Measurements from ENCODE around the gene POLR3K.
"Not testable (repeated sequence)": the region's sequence is repeated elsewhere in the genome, so short reads cannot be mapped to it uniquely, and the experiment has no call there.

The POLR3K gene

GRCh38 chr16:42069-42457, 11.3 kb downstream of the POLR3K start:
- H3K4me1 Mint-ChIP-seq, result peaks cover 37% of the 10 kb centered on the region
- H3K4me3 Mint-ChIP-seq, result no peak overlapping the region
- DNase-seq (ENCODE audit: low spot score in 2 of 2), result no peak
- no peak for ATAC-seq (replicated peaks; ENCODE audit: extremely low read depth, poor library complexity, severe bottlenecking)
- peaks cover 38% of the 10 kb centered on the region for H3K36me3 Mint-ChIP-seq (ENCODE audit: insufficient read depth)
- no peaks in the 10 kb centered on the region for H3K27me3 Mint-ChIP-seq
- no peaks in the 10 kb centered on the region for H3K9me3 Mint-ChIP-seq
- peak overlapping the region; percentile 77 for H3K27ac Mint-ChIP-seq (ENCODE audit: low read depth)

DNA sequence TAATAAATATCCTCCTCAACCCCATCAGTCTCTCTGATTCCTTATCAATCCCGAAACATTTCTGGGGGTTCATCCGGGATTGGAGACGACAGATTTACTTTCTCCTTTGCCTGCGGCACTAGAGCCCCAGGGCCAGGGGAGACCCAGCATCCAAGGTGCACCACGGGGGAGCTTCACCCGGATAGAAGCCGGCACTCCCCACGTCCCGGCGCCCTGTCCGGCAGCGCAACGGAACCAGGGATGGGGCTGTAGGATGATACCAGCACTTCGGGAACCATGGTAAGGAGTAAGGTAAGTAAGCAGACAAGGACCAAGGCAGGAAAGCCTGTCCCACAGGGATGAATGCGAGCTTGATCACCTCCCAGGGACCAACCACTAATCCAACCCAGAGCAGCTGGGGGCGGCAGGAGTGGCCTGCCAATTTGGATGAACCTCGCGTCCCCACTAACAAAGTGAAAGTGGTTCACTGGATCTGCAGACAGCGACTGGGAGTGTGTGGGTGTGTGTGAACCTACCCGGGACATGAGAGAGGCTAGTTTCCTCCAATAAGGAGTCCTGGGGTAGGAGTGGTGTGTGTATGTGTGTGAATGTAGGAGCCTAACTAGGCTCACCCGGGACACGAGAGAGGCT, 11.9 kb downstream of the POLR3K start:
- Mint-ChIP-seq H3K27me3 (no peaks in the 10 kb centered on the region), H3K4me1 (peaks cover 37% of the 10 kb centered on the region), H3K27ac (ENCODE audit: low read depth) (peak overlapping the region; percentile 77), H3K4me3 (no peak overlapping the region), H3K36me3 (ENCODE audit: insufficient read depth) (peaks cover 35% of the 10 kb centered on the region), H3K9me3 (no peaks in the 10 kb centered on the region)
- ATAC-seq (replicated peaks; ENCODE audit: extremely low read depth, poor library complexity, severe bottlenecking), result no peak
- DNase-seq (ENCODE audit: low spot score in 2 of 2), result no peak

- Mint-ChIP-seq H3K4me3 (no peak overlapping the region), H3K4me1 (peaks cover 37% of the 10 kb centered on the region), H3K36me3 (ENCODE audit: insufficient read depth) (peaks cover 18% of the 10 kb centered on the region), H3K27me3 (no peaks in the 10 kb centered on the region), H3K27ac (ENCODE audit: low read depth) (peak overlapping the region; percentile 71), H3K9me3 (no peaks in the 10 kb centered on the region)
- peak in 1 of 2 donors; percentile 60 for DNase-seq (ENCODE audit: low spot score in 2 of 2)
- peak; percentile 99 for ATAC-seq (replicated peaks; ENCODE audit: extremely low read depth, poor library complexity, severe bottlenecking)
Measured at GRCh38 chr16:38941-39892, 14.2 kb downstream of the POLR3K start.

DNA sequence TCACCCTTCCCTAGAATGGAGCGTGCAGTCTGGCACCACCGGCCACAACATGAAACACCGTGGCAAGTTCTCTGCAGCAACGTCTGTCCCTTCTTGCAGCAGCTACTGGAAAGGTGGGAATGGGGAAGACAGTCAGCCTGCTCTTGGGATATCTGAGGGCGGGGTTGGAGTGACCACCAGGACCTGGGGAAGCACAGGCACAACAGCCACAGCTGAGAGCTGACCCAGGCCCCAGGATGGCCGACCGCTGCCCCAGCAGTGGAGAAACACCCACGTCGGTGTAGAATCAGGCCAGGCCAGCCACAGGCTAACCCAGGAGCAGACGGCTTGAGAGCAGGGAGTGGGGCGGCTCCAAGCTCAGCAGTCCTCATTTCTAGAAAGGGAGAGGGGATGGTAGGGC, 15.2 kb downstream of the POLR3K start:
- H3K9me3 Mint-ChIP-seq; H3K4me3 Mint-ChIP-seq; ATAC-seq (replicated peaks; ENCODE audit: extremely low read depth, poor library complexity, severe bottlenecking); DNase-seq (ENCODE audit: low spot score in 2 of 2); H3K27me3 Mint-ChIP-seq: not testable (repeated sequence)
- H3K36me3 Mint-ChIP-seq (ENCODE audit: insufficient read depth), result peaks cover 11% of the 10 kb centered on the region
- peaks cover 36% of the 10 kb centered on the region for H3K4me1 Mint-ChIP-seq
- H3K27ac Mint-ChIP-seq (ENCODE audit: low read depth), result peak overlapping the region; percentile 71

GRCh38 chr16:37511-37910, 15.9 kb downstream of the POLR3K start:
- ATAC-seq (replicated peaks; ENCODE audit: extremely low read depth, poor library complexity, severe bottlenecking) (no peak), DNase-seq (ENCODE audit: low spot score in 2 of 2) (no peak)
- Mint-ChIP-seq H3K27me3 (no peaks in the 10 kb centered on the region), H3K4me3 (no peak overlapping the region), H3K4me1 (peaks cover 29% of the 10 kb centered on the region), H3K36me3 (ENCODE audit: insufficient read depth) (peaks cover 9% of the 10 kb centered on the region), H3K27ac (ENCODE audit: low read depth) (peak overlapping the region; percentile 71), H3K9me3 (no peaks in the 10 kb centered on the region)

- H3K4me1 Mint-ChIP-seq, result peaks cover 19% of the 10 kb centered on the region
- H3K9me3 Mint-ChIP-seq, result no peaks in the 10 kb centered on the region
- H3K36me3 Mint-ChIP-seq (ENCODE audit: insufficient read depth), result peaks cover 6% of the 10 kb centered on the region
- no peak for ATAC-seq (replicated peaks; ENCODE audit: extremely low read depth, poor library complexity, severe bottlenecking)
- no peaks in the 10 kb centered on the region for H3K27me3 Mint-ChIP-seq
- H3K4me3 Mint-ChIP-seq, result no peak overlapping the region
- DNase-seq (ENCODE audit: low spot score in 2 of 2), result no peak
- H3K27ac Mint-ChIP-seq (ENCODE audit: low read depth), result peak overlapping the region; percentile 41
Measured at GRCh38 chr16:36336-36984, 16.9 kb downstream of the POLR3K start.

GRCh38 chr16:35678-36305, 17.6 kb downstream of the POLR3K start:
- H3K27ac Mint-ChIP-seq (ENCODE audit: low read depth), result peak overlapping the region; percentile 41
- H3K27me3 Mint-ChIP-seq, result no peaks in the 10 kb centered on the region
- H3K36me3 Mint-ChIP-seq (ENCODE audit: insufficient read depth), result peaks cover 4% of the 10 kb centered on the region
- ATAC-seq (replicated peaks; ENCODE audit: extremely low read depth, poor library complexity, severe bottlenecking) (no peak), DNase-seq (ENCODE audit: low spot score in 2 of 2) (no peak)
- no peak overlapping the region for H3K4me3 Mint-ChIP-seq
- peaks cover 18% of the 10 kb centered on the region for H3K4me1 Mint-ChIP-seq
- H3K9me3 Mint-ChIP-seq, result no peaks in the 10 kb centered on the region

- peaks cover 18% of the 10 kb centered on the region for H3K4me1 Mint-ChIP-seq
- H3K36me3 Mint-ChIP-seq (ENCODE audit: insufficient read depth), result peaks cover 4% of the 10 kb centered on the region
- ATAC-seq (replicated peaks; ENCODE audit: extremely low read depth, poor library complexity, severe bottlenecking), result no peak
- H3K9me3 Mint-ChIP-seq, result no peaks in the 10 kb centered on the region
- no peak for DNase-seq (ENCODE audit: low spot score in 2 of 2)
- H3K27ac Mint-ChIP-seq (ENCODE audit: low read depth), result no peak overlapping the region
- no peaks in the 10 kb centered on the region for H3K27me3 Mint-ChIP-seq
- H3K4me3 Mint-ChIP-seq, result no peak overlapping the region
Measured at GRCh38 chr16:35011-35677, 18.3 kb downstream of the POLR3K start.

- H3K9me3 Mint-ChIP-seq, result no peaks in the 10 kb centered on the region
- ATAC-seq (replicated peaks; ENCODE audit: extremely low read depth, poor library complexity, severe bottlenecking), result no peak
- no peaks in the 10 kb centered on the region for H3K27me3 Mint-ChIP-seq
- no peak overlapping the region for H3K27ac Mint-ChIP-seq (ENCODE audit: low read depth)
- H3K4me3 Mint-ChIP-seq, result no peak overlapping the region
- H3K36me3 Mint-ChIP-seq (ENCODE audit: insufficient read depth), result peaks cover 4% of the 10 kb centered on the region
- H3K4me1 Mint-ChIP-seq, result peaks cover 18% of the 10 kb centered on the region
- no peak for DNase-seq (ENCODE audit: low spot score in 2 of 2)
Measured at GRCh38 chr16:34648-34987, 18.8 kb downstream of the POLR3K start.

DNA sequence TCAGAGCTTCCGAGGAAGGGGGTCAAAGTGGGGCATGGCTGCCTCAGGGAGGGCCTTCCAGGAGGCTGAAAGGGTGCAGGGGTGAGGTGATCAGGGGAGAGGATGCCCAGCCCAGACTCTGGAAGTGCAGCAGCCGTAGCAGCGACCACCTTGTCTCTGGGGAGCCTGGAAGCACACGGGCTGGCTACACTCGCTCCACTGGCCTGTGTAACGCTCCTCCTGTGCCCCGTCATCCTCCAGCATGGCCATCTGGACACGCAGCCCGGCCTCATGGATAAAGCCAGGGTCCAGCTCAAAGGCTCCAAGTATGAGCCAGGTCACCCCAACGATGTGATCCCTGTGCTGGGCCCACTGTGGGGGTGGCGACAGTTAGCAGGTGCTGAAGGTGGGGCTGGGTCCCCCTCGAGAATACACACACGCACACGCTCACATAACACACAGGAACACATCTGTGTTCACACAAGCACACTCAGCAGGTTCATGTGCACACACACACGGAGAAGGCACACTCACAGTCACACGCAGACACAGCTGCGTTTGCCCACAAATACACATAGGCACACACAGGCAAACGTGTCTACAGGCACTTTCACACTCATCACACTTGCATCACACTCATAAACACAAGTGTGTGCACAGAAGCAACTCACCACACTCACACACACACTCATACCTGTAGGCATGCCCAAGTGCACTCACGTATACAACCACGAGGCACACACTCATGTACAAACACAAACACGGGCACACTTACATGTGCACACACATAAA, 19.3 kb downstream of the POLR3K start:
- no peak overlapping the region for H3K27ac Mint-ChIP-seq (ENCODE audit: low read depth)
- ATAC-seq (replicated peaks; ENCODE audit: extremely low read depth, poor library complexity, severe bottlenecking) (no peak), DNase-seq (ENCODE audit: low spot score in 2 of 2) (no peak)
- H3K36me3 Mint-ChIP-seq (ENCODE audit: insufficient read depth), result peaks cover 4% of the 10 kb centered on the region
- H3K27me3 Mint-ChIP-seq, result no peaks in the 10 kb centered on the region
- H3K4me1 Mint-ChIP-seq, result peaks cover 13% of the 10 kb centered on the region
- H3K4me3 Mint-ChIP-seq, result no peak overlapping the region
- no peaks in the 10 kb centered on the region for H3K9me3 Mint-ChIP-seq

DNA sequence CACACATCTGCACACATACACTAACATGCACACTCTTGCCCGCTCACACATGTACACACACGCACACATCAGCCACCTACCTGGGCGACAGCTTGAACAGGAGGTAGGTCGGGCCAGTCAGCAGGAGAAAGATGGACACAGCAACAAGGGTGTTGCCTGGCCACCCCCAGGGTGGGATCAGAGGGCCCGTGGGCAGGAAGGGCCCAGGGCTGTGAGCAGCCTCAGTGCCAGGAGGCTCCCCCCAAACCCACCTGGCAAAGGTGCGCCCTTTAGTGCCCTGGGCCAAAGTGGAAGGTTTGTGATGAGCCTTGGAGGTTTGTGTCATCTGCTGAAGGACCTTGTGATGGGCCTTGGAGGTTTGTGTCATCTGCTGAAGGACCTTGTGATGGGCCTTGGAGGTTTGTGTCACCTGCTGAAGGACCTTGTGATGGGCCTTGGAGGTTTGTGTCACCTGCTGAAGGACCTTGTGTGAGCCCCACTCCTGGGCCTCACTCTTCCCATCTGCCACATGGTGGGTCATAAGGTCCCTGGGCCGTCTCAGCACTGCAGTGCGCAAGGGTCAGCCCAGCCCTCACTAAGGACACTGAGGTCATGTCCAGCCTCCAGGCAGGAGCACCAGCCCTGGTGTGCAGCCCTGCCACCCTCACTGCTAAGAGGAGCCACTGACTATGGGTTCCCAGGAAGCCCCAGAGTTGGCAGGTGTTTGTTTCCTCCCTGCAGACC, 20.1 kb downstream of the POLR3K start:
- not testable (repeated sequence) for H3K27ac Mint-ChIP-seq (ENCODE audit: low read depth); H3K9me3 Mint-ChIP-seq; ATAC-seq (replicated peaks; ENCODE audit: extremely low read depth, poor library complexity, severe bottlenecking); H3K4me3 Mint-ChIP-seq; H3K4me1 Mint-ChIP-seq; DNase-seq (ENCODE audit: low spot score in 2 of 2); H3K36me3 Mint-ChIP-seq (ENCODE audit: insufficient read depth); H3K27me3 Mint-ChIP-seq

Measured in central memory CD8-positive, alpha-beta T cell (primary cell).